Dedifferentiated amniotic fluid mesenchymal stem cell (primary cell): ENCODE data around the gene DSTYK.
"Not testable (repeated sequence)": the region's sequence is repeated elsewhere in the genome, so short reads cannot be mapped to it uniquely, and the experiment has no call there.

Experiments
- DNase-seq: peaks from one replicate; pipeline ENCODE4 v3.0.0-alpha.2; 2016; ENCODE audit errors: extremely low spot score

The DSTYK gene

GRCh38 chr1:205216588-205216987 lies 5.1 kb upstream of the DSTYK start:
- DNase-seq = no peak

- DNase-seq = no peak
Observed at GRCh38 chr1:205214756-205215155, 3.3 kb upstream of the DSTYK start.

GRCh38 chr1:205211839-205212536 lies 486 bp upstream of the DSTYK start:
- DNase-seq = no peak

- DNase-seq = no peak
Observed at GRCh38 chr1:205210756-205211168, 740 bp downstream of the DSTYK start.

- DNase-seq = no peak
Observed at GRCh38 chr1:205208811-205209210, 2.7 kb downstream of the DSTYK start.

GRCh38 chr1:205205055-205205454 lies 6.4 kb downstream of the DSTYK start:
- no peak for DNase-seq

GRCh38 chr1:205204552-205204951 lies 7.0 kb downstream of the DSTYK start:
- no peak for DNase-seq

- no peak for DNase-seq
Observed at GRCh38 chr1:205199931-205200299, 11.6 kb downstream of the DSTYK start.

GRCh38 chr1:205199090-205199930 lies 12.2 kb downstream of the DSTYK start:
- DNase-seq = peak; percentile 15

- DNase-seq = no peak
Observed at GRCh38 chr1:205192287-205192686, 19.2 kb downstream of the DSTYK start.

- DNase-seq = no peak
Observed at GRCh38 chr1:205191622-205192021, 19.9 kb downstream of the DSTYK start.

- DNase-seq = no peak
Observed at GRCh38 chr1:205190845-205191577, 20.5 kb downstream of the DSTYK start.

GRCh38 chr1:205189131-205189530 lies 22.4 kb downstream of the DSTYK start:
- DNase-seq = no peak

GRCh38 chr1:205188596-205188995 lies 22.9 kb downstream of the DSTYK start:
- no peak for DNase-seq

GRCh38 chr1:205188098-205188497 lies 23.4 kb downstream of the DSTYK start:
- no peak for DNase-seq

- DNase-seq = no peak
Observed at GRCh38 chr1:205187420-205187819, 24.1 kb downstream of the DSTYK start.

GRCh38 chr1:205186191-205186590 lies 25.3 kb downstream of the DSTYK start:
- no peak for DNase-seq

GRCh38 chr1:205183676-205184335 lies 27.7 kb downstream of the DSTYK start:
- no peak for DNase-seq

GRCh38 chr1:205182930-205183329 lies 28.6 kb downstream of the DSTYK start:
- no peak for DNase-seq

GRCh38 chr1:205180331-205180730 lies 31.2 kb downstream of the DSTYK start:
- not testable (repeated sequence) for DNase-seq

GRCh38 chr1:205179842-205180241 lies 31.7 kb downstream of the DSTYK start:
- no peak for DNase-seq
